ENCODE measurements around the gene KIZ. TPM values are rescaled to one million over a fixed set of nuclear protein-coding genes. Genes with fewer than 3 reads are reported as not detected.

KIZ gene
- total RNA-seq, 4 donors from 2014 or later = 31.3 to 79.4 (median 50.8) TPM

GRCh38 chr20:21229163-21229562 is 103.3 kb downstream of the KIZ start:
- Histone ChIP-seq H3K4me1 (no peaks in the 10 kb centered on the region), H3K27me3 (no peaks in the 10 kb centered on the region), H3K9me3 (no peaks in the 10 kb centered on the region), H3K36me3 (peaks cover 0 to 29% (median 0%) of the 10 kb centered on the region in 3 donors), H3K4me3 (no peak overlapping the region), H3K27ac (no peak overlapping the region)
- TF ChIP-seq CTCF (IDR thresholded peaks at IDR 0.05) (no peak), POLR2A (IDR thresholded peaks at IDR 0.05) (no peak)
- DNase-seq = no peak

- Histone ChIP-seq H3K9me3 (no peaks in the 10 kb centered on the region), H3K27ac (no peak overlapping the region), H3K4me3 (no peak overlapping the region), H3K36me3 (peaks cover 0 to 29% (median 0%) of the 10 kb centered on the region in 3 donors), H3K4me1 (no peaks in the 10 kb centered on the region), H3K27me3 (no peaks in the 10 kb centered on the region)
- DNase-seq = no peak
- TF ChIP-seq POLR2A (IDR thresholded peaks at IDR 0.05) = no peak
- no peak for TF ChIP-seq CTCF (IDR thresholded peaks at IDR 0.05)
Measured at GRCh38 chr20:21230220-21230619, 104.3 kb downstream of the KIZ start.

- Histone ChIP-seq H3K9me3 (no peaks in the 10 kb centered on the region), H3K4me3 (no peak overlapping the region), H3K27me3 (no peaks in the 10 kb centered on the region), H3K27ac (no peak overlapping the region), H3K4me1 (no peaks in the 10 kb centered on the region), H3K36me3 (peaks cover 0 to 29% (median 0%) of the 10 kb centered on the region in 3 donors)
- TF ChIP-seq POLR2A (IDR thresholded peaks at IDR 0.05) (no peak), CTCF (IDR thresholded peaks at IDR 0.05) (no peak)
- DNase-seq = no peak
Measured at GRCh38 chr20:21230686-21231085, 104.8 kb downstream of the KIZ start.

- no peaks in the 10 kb centered on the region for H3K4me1 ChIP-seq
- TF ChIP-seq CTCF (IDR thresholded peaks at IDR 0.05) = no peak
- TF ChIP-seq POLR2A (IDR thresholded peaks at IDR 0.05) = no peak
- DNase-seq = no peak
- H3K9me3 ChIP-seq = no peaks in the 10 kb centered on the region
- no peak overlapping the region for H3K27ac ChIP-seq
- peaks cover 0 to 29% (median 0%) of the 10 kb centered on the region in 3 donors for H3K36me3 ChIP-seq
- no peaks in the 10 kb centered on the region for H3K27me3 ChIP-seq
- H3K4me3 ChIP-seq = no peak overlapping the region
Measured at GRCh38 chr20:21232546-21233280, 106.8 kb downstream of the KIZ start.

- Histone ChIP-seq H3K36me3 (peaks cover 0 to 31% (median 0%) of the 10 kb centered on the region in 3 donors), H3K27me3 (no peaks in the 10 kb centered on the region), H3K27ac (no peak overlapping the region), H3K9me3 (no peaks in the 10 kb centered on the region), H3K4me3 (no peak overlapping the region), H3K4me1 (no peaks in the 10 kb centered on the region)
- TF ChIP-seq CTCF (IDR thresholded peaks at IDR 0.05) = no peak
- no peak for TF ChIP-seq POLR2A (IDR thresholded peaks at IDR 0.05)
- DNase-seq = no peak
Measured at GRCh38 chr20:21234324-21234723, 108.4 kb downstream of the KIZ start.
